PC-9 (cell line): Measurements from ENCODE around the gene NPFFR1. TPM values are rescaled to one million over a fixed set of nuclear protein-coding genes. Genes with fewer than 3 reads are reported as not detected.

ENCODE experiments used
- BruUV-seq: library from RNA; stranded (reverse); fragments of 400-500 nt; replicated peaks from 2 replicates; lab custom pipeline; 2021; lab: Mats Ljungman, UMichigan
- CTCF ChIA-PET: fragments of 300-600 bp; sonication (Branson Sonifier 250); formaldehyde crosslinking; loops from one replicate; lab custom pipeline; 2022; ENCODE audit warnings: antibody characterized with exemption; lab: Charles Lee
- POLR2A ChIA-PET: fragments of 300-600 bp; sonication (Branson Sonifier 250); formaldehyde crosslinking; loops from one replicate; lab custom pipeline; 2022; ENCODE audit warnings: antibody characterized with exemption; ENCODE audit not compliant: unreplicated experiment; lab: Charles Lee
- DNase-seq, 2 experiments: peaks; one replicate each; pipeline versions ENCODE4 v3.0.0 to v3.0.0-alpha.2; 2015 to 2022; ENCODE audit warnings: mixed read lengths in 1 of 2
- H2AFZ ChIP-seq: fragments of 200-600 bp; sonication (generic); 2 replicates; pipeline ENCODE4 v1.8.1; 2017; ENCODE audit warnings: antibody characterized with exemption
- H3F3A ChIP-seq: fragments of 200-600 bp; sonication (generic); 2 replicates; pipeline ENCODE4 v1.8.1; 2017; ENCODE audit warnings: antibody characterized with exemption, mild to moderate bottlenecking, low read depth; ENCODE audit not compliant: insufficient read depth
- H3K27ac ChIP-seq: fragments of 200-600 bp; sonication (generic); 2 replicates; pipeline ENCODE4 v1.6.1; 2016; ENCODE audit warnings: mixed run types
- H3K27me3 ChIP-seq: fragments of 200-600 bp; sonication (generic); 2 replicates; pipeline ENCODE4 v1.6.1; 2016; ENCODE audit warnings: low read depth, mixed run types; ENCODE audit not compliant: insufficient read depth
- H3K36me3 ChIP-seq: fragments of 200-600 bp; sonication (generic); 2 replicates; pipeline ENCODE4 v1.6.1; 2016; ENCODE audit warnings: low read depth, mixed run types
- H3K4me1 ChIP-seq: fragments of 200-600 bp; sonication (generic); replicated peaks from 2 replicates; pipeline ENCODE4 v1.6.1; 2016; ENCODE audit warnings: mixed run types; ENCODE audit not compliant: insufficient read depth
- H3K4me2 ChIP-seq: fragments of 200-600 bp; sonication (generic); 2 replicates; pipeline ENCODE4 v1.6.1; 2017; ENCODE audit warnings: mixed run types
- H3K4me3 ChIP-seq: fragments of 200-600 bp; sonication (generic); 2 replicates; pipeline ENCODE4 v1.6.1; 2016; ENCODE audit warnings: mixed run types
- H3K79me2 ChIP-seq: fragments of 200-600 bp; sonication (generic); 2 replicates; pipeline ENCODE4 v1.6.1; 2017; ENCODE audit warnings: low read depth, mixed run types
- H3K9me2 ChIP-seq: fragments of 200-600 bp; sonication (generic); 2 replicates; pipeline ENCODE4 v1.8.1; 2017; ENCODE audit warnings: mild to moderate bottlenecking; ENCODE audit not compliant: insufficient read depth
- H3K9me3 ChIP-seq: fragments of 200-600 bp; sonication (generic); 2 replicates; pipeline ENCODE4 v1.8.1; 2016; ENCODE audit warnings: low read depth; ENCODE audit not compliant: insufficient read depth
- H4K20me1 ChIP-seq: fragments of 200-600 bp; sonication (generic); 2 replicates; pipeline ENCODE4 v1.8.1; 2017; ENCODE audit not compliant: insufficient read depth
- CTCF ChIP-seq: fragments of 200-600 bp; sonication (generic); conservative IDR thresholded peaks from 2 replicates; pipeline ENCODE4 v1.6.1; 2017; ENCODE audit warnings: mixed run types, antibody characterized with exemption, mild to moderate bottlenecking, moderate library complexity
- EZH2 ChIP-seq: fragments of 200-600 bp; sonication (generic); IDR thresholded peaks from 2 replicates; pipeline ENCODE4 v1.8.0; 2017; ENCODE audit warnings: antibody characterized with exemption, low read depth
- intact Hi-C: fragments of 100-400 bp; cut with micrococcal nuclease; formaldehyde crosslinking; loops from one replicate; pipeline ENCODE4 v1.10.0; 2022; ENCODE audit not compliant: unreplicated experiment
- total RNA-seq: library from RNA; stranded (reverse); gene quantifications from 2 replicates; pipeline ENCODE4 v1.2.3, GENCODE V29; 2021

The NPFFR1 gene
- total RNA-seq, 1 experiment from 2014 or later: 0.09 TPM

- no peak for DNase-seq
- H3K4me2 ChIP-seq: no peak overlapping the region; the same call in 1 of the 2 replicates
- ChIA-PET POLR2A (no interaction called here), CTCF (no interaction called here)
- H3F3A ChIP-seq: peaks cover 13% of the 10 kb centered on the region
- H3K4me3 ChIP-seq: no peak overlapping the region
- no peaks in the 10 kb centered on the region for H3K79me2 ChIP-seq
- BruUV-seq: no TSS peak
- H4K20me1 ChIP-seq: no peaks in the 10 kb centered on the region
- peaks cover 11% of the 10 kb centered on the region for H3K4me1 ChIP-seq
- intact Hi-C loops: no loop called here
- H2AFZ ChIP-seq: no peak overlapping the region
- no peaks in the 10 kb centered on the region for H3K9me3 ChIP-seq
- TF ChIP-seq EZH2 (no peak), CTCF (no peak)
- no peaks in the 10 kb centered on the region for H3K27me3 ChIP-seq
- no peak overlapping the region for H3K27ac ChIP-seq
- H3K36me3 ChIP-seq: no peaks in the 10 kb centered on the region
- H3K9me2 ChIP-seq: no peaks in the 10 kb centered on the region
Measured at GRCh38 chr10:70295926-70296325, 12.1 kb upstream of the NPFFR1 start.

GRCh38 chr10:70295321-70295720 is 11.5 kb upstream of the NPFFR1 start:
- H3K27ac ChIP-seq: no peak overlapping the region

GRCh38 chr10:70293169-70293843 is 9.5 kb upstream of the NPFFR1 start:
- Histone ChIP-seq H3K9me2 (no peaks in the 10 kb centered on the region), H4K20me1 (no peaks in the 10 kb centered on the region), H3F3A (peaks cover 22% of the 10 kb centered on the region), H3K27ac (no peak overlapping the region), H3K27me3 (no peaks in the 10 kb centered on the region), H3K4me2 (no peak overlapping the region), H3K4me3 (no peak overlapping the region), H3K79me2 (no peaks in the 10 kb centered on the region), H3K9me3 (no peaks in the 10 kb centered on the region), H3K4me1 (peaks cover 17% of the 10 kb centered on the region), H3K36me3 (no peaks in the 10 kb centered on the region), H2AFZ (no peak overlapping the region)
- TF ChIP-seq EZH2 (no peak), CTCF (no peak)
- ChIA-PET POLR2A (interaction anchor here (0.6 kb wide), 1 partner anchor 61 kb away, joined by 8 read pairs; no protein-coding TSS in a partner anchor), CTCF (interaction anchor here (0.6 to 0.7 kb wide), 2 partner anchors 71 to 72 kb away, joined by 3 to 7 read pairs; no protein-coding TSS in a partner anchor)
- intact Hi-C loops: no loop called here
- BruUV-seq: no TSS peak
- no peak for DNase-seq

More at GRCh38 chr10:70295321-70295720, 11.5 kb upstream of the NPFFR1 start:
- H3K27me3 ChIP-seq: no peaks in the 10 kb centered on the region
- no TSS peak for BruUV-seq
- H4K20me1 ChIP-seq: no peaks in the 10 kb centered on the region
- H3K36me3 ChIP-seq: no peaks in the 10 kb centered on the region
- ChIA-PET POLR2A (interaction anchor here (0.5 kb wide), 1 partner anchor 70 kb away, joined by 10 read pairs; no protein-coding TSS in a partner anchor), CTCF (no interaction called here)
- H3K4me1 ChIP-seq: peaks cover 13% of the 10 kb centered on the region
- H3K9me2 ChIP-seq: no peaks in the 10 kb centered on the region
- no peaks in the 10 kb centered on the region for H3K79me2 ChIP-seq
- no peak overlapping the region for H3K4me3 ChIP-seq
- H3F3A ChIP-seq: peaks cover 17% of the 10 kb centered on the region
- H3K4me2 ChIP-seq: no peak overlapping the region
- intact Hi-C loops: no loop called here
- TF ChIP-seq EZH2 (no peak), CTCF (no peak)
- DNase-seq: peak in 1 of 2 experiments; percentile 31
- H3K9me3 ChIP-seq: no peaks in the 10 kb centered on the region
- H2AFZ ChIP-seq: no peak overlapping the region
